ENCODE measurements around the gene KPNA6.
"Not testable (repeated sequence)": the region's sequence is repeated elsewhere in the genome, so short reads cannot be mapped to it uniquely, and the experiment has no call there.

Gene KPNA6

GRCh38 chr1:32100807-32101708 is 6.8 kb upstream of the KPNA6 start:
- DNase-seq (ENCODE audit: low read depth): no peak

- DNase-seq (ENCODE audit: low read depth): no peak
These were observed 3.7 kb upstream of the KPNA6 start for GRCh38 chr1:32104127-32104526.

DNA sequence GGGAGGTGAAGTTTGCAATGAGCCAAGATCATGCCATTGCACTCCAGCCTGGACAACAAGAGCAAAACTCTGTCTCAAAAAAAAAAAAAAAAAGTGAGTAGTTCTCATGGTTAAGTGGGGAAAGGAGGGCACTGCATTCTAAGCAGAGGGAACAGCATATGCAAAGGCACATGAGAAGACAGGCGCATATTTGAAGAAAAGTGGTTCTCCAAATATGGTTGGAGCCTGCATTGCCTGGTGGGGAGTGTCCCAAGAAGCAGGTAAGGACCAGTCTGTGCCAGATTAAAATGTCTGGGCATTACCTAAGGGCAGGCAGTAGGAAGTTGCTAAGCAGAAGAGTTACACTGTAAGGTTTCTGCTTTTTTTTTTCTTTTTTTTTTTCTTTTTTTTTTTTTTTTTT is 2.5 kb upstream of the KPNA6 start:
- DNase-seq (ENCODE audit: low read depth): no peak

DNA sequence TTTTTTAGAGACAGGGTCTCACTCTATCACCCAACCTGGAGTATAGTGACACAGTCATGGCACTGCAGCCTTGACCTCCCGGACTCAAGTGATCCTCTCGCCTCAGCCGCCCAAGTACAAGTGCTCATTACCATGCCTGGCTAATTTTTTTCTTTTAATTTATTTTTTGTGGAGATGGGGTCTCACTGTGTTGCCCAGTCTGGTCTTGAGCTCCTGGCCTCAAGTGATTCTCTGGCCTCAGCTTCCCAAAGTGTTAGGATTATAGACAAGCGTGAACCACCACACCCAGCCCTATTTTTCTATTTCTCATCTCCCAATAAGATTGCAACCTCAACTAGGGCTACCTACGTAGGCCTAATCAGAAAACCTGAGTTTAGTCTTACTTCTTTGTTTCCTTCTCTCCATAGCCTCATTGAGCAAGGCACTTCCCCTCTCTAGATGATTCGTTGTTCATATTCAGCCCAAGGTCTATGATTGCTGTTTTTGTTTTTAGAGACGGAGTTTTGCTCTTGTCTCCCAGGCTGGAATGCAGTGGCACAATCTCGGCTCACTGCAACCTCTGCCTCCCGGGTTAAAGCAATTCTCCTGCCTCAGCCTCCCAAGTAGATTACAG is 1.1 kb upstream of the KPNA6 start:
- DNase-seq (ENCODE audit: low read depth): no peak

GRCh38 chr1:32111040-32111623 is 3.3 kb downstream of the KPNA6 start:
- DNase-seq (ENCODE audit: low read depth): no peak

DNA sequence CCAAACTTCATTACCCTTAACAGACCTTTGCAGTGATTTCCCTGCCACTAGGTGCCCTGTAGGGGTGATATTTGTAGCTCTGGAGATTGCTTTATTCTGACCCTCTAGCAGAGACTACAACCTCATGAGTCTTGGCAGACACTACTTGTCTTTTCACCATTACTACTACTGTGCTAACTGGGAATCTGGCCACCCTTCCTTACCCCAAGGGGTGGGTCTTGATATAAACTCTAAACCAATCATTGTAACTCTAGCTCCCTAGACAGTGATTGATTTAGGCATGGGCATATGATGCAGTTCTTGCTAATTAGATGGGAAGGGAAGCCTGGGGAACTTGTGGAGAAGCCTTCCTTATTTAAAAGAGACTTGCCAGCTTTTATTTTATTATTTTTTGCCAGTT is 3.9 kb downstream of the KPNA6 start:
- no peak for DNase-seq (ENCODE audit: low read depth)

GRCh38 chr1:32112806-32113375 is 5.0 kb downstream of the KPNA6 start:
- no peak for DNase-seq (ENCODE audit: low read depth)

DNA sequence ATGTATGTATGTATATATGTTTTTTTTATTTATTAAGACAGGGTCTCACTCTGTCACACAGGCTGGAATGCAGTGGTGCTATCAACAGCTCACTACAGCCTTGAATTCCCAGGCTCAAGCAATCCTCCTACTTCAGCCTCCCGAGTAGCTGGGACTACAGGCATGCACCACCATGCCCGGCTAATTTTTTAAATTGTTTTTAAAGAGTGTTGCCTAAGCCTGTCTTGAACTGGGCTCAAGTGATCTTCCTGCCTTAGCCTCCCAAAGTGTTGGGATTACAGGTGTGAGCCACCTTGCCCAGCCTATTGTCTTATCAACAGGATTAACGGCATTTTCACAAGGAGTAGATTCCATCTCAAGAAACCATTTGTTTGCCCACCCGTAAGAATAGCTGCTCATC is 5.6 kb downstream of the KPNA6 start:
- DNase-seq (ENCODE audit: low read depth): not testable (repeated sequence)

- no peak for DNase-seq (ENCODE audit: low read depth)
These were observed 6.6 kb downstream of the KPNA6 start for GRCh38 chr1:32114420-32114819.

DNA sequence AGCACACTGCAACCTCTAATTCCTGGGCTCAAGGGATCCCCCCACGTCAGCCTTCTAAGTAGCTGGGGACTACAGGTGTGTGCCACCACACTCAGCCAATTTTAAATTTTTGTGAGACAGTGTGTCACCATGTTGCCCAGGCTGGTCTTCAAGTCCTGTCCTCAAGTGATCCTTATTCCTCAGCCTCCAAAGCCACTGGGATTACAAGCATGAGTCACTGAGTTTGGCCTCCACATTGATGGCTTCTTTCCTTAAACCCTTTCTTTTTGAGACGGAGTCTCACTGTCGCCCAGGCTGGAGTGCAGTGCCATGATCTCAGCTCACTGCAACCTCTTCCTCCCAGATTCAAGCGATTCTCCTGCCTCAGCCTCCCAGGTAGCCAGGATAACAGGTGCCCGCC is 7.6 kb downstream of the KPNA6 start:
- no peak for DNase-seq (ENCODE audit: low read depth)

DNA sequence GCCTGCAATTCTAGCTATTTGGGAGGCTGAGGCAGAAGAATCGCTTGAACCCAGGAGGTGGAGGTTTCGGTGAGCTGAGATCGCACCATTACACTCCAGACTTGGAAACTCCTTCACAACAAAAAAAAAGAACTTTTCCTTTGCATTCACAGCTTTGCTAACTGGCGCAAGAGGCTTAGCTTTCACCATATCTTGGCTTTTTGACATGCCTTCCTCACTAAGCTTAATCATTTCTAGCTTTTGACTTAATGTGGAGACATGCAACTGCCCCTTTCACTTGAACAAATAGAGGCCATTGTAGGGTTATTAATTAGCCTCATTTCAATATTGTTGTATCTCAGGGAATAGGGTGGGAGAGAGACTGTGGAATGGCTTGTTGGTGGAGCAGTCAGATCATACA is 8.7 kb downstream of the KPNA6 start:
- DNase-seq (ENCODE audit: low read depth): no peak

- DNase-seq (ENCODE audit: low read depth): no peak
These were observed 14.3 kb downstream of the KPNA6 start for GRCh38 chr1:32122151-32122550.

DNA sequence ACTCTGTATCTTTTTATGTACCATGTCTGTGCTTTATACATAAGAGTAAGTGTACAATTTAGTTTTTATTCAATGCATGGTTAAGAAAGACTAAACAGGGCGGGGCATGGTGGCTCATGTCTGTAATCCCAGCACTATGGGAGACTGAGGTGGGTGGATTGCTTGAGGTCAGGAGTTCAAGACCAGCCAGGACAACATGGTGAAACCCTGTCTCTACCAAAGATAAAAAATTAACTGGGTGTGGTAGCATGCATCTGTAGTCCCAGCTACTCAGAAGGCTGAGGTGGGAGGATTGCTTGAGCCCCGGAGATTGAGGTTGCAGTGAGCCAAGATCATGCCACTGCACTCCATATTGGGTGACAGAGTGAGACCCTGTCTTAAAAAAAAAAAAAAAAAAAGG is 15.5 kb downstream of the KPNA6 start:
- not testable (repeated sequence) for DNase-seq (ENCODE audit: low read depth)

DNA sequence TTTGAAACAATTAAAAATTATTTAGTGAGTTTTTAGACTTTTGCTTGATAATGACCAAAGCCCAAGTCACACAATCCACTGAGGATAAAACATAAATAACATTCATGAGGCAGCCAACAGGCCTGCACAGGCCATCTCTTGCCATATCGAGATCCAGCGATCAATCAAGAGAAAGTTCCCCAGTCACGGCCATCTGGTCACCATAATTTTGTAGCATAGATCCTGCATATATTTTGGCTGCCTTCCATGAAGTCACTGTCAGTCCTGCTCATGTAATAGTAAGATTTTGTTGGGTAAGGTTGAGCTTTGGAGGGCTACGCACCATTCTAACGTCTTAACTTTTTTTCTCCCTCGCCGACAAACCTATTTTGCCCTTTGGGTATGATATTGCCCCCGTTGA is 17.5 kb downstream of the KPNA6 start:
- DNase-seq (ENCODE audit: low read depth): no peak

DNA sequence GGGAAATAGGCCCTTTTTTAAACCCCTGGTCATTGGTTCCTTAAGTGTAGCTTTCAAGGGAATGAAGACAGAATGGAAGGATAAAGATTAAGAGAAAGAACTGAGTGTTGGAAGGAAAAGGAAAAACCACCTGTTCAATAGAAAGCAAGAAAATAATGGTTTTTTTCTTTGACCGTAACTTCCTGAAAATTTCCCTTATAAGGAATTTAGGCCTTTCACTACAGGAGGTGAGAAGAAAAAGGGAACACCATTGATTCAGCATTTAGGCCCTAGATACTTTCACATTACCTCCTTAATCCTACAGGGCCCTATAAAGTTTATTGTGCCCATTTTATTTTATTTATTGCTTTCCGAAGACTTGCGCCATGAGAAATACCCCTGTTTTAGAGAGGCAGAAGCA is 18.9 kb downstream of the KPNA6 start:
- DNase-seq (ENCODE audit: low read depth): no peak

GRCh38 chr1:32127409-32128198 is 19.7 kb downstream of the KPNA6 start:
- DNase-seq (ENCODE audit: low read depth): no peak

DNA sequence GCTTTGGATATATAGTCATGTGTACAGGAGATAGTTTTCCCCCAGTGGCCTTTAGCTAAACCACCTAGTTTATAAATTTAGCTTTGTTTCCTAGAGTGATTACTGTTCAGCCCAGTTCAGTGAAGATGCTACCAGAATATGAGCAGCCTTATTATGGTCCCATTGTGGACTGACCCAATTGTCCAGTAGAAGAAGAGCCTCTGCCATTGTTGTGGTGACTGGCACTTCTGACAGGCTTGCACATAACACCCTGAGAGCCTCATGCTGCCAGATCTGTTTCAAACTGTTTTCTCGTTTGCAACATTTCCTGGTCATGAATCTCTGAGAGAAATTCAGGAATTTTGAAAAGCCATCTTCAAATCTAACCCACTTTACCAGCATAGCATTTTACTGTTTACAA is 20.6 kb downstream of the KPNA6 start:
- no peak for DNase-seq (ENCODE audit: low read depth)

- DNase-seq (ENCODE audit: low read depth): no peak
These were observed 21.1 kb downstream of the KPNA6 start for GRCh38 chr1:32128964-32129363.

DNA sequence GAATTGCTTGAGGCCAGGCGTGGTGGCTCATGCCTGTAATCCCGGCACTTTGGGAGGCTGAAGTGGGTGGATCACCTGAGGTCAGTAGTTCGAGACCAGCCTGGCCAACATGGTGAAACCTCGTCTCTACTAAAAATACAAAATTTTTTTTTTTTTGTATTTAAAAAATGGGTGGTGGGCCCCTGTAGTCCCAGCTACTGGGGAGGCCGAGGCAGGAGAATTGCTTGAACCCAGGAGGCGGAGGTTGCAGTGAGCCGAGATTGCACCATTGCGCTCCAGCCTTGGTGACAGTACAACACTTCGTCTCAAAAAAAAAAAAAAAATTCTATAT is 26.1 kb downstream of the KPNA6 start:
- not testable (repeated sequence) for DNase-seq (ENCODE audit: low read depth)

DNA sequence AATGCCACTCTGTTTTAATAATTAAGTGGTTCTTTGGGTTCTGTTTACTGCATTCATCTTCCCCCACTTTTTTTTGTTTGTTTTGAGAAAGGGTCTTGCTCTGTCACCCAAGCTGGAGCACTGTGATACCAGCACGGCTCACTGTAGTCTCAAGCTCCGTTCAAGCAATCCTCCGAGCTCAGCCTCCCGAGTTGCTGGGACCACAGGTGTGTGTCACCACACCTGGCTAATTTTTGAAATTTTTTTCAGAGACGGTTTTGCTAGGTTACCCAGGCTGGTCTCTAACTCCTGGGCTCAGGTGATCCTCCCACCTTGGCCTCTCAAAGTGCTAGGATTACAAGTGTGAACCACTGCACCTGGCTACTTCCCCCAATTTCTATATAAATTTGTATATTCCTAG is 29.3 kb downstream of the KPNA6 start:
- no peak for DNase-seq (ENCODE audit: low read depth)

DNA sequence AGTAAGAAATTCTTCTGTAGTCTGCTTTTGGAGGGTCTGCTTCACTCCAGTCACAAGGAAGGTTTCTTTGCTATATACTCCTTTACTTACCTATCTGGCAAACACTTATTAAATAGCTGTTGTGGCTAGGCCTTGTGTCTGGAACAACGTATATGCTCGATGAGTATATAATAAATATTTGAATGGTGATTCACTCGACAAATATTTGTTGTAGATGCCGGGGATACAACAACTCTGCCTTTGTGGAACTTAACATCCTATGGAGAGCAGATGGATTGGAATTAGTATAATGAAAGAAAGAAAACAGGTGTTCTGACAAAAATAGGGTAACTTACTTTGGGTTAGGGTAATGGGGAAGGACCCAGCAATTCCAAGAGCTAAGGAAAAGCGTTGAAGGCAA is 31.1 kb downstream of the KPNA6 start:
- no peak for DNase-seq (ENCODE audit: low read depth)
